GM12878 (cell line): Measurements from ENCODE around the gene TOE1. TPM values are rescaled to one million over a fixed set of nuclear protein-coding genes. Genes with fewer than 3 reads are reported as not detected.

Experiments
- ATAC-seq: fragments of 200-7000 bp; cut with Tn5 transposase; 3 replicates; pipeline ENCODE4 v1.9.1; 2020; ENCODE audit warnings: mild to moderate bottlenecking, moderate library complexity
- BruUV-seq: library from RNA; stranded (reverse); fragments of 400-500 nt; replicated peaks from 2 replicates; lab custom pipeline; 2021; lab: Mats Ljungman, UMichigan
- CTCF ChIA-PET: fragments of 300-600 bp; sonication (Branson Sonifier 250); formaldehyde crosslinking; extraction: SDS; loops from one replicate; lab custom pipeline; 2021; ENCODE audit warnings: inconsistent platforms; lab: Yijun Ruan, JAX
- POLR2A ChIA-PET: fragments of 350-600 bp; formaldehyde crosslinking; extraction: SDS; loops from one replicate; lab custom pipeline; 2021; ENCODE audit warnings: inconsistent platforms; lab: Charles Lee
- RAD21 ChIA-PET: fragments of 300-600 bp; sonication (Branson Sonifier 250); formaldehyde crosslinking; loops from one replicate; lab custom pipeline; 2023; ENCODE audit warnings: antibody characterized with exemption; ENCODE audit not compliant: unreplicated experiment; lab: Charles Lee
- SMC1A ChIA-PET: fragments of 300-600 bp; sonication (Branson Sonifier 250); formaldehyde crosslinking; loops from one replicate; lab custom pipeline; 2023; ENCODE audit not compliant: unreplicated experiment, uncharacterized antibody; lab: Charles Lee
- DNase-seq: peaks from one replicate; pipeline ENCODE4 v3.0.0-alpha.2; 2011; ENCODE audit warnings: low read depth, low spot score
- FAIRE-seq: peaks from 3 replicates; lab custom pipeline; 2011; peaks lifted over from hg19 to GRCh38; lab: Jason Lieb, UNC
- H2AFZ ChIP-seq: 2 replicates; pipeline ENCODE4 v1.6.0; 2011; ENCODE audit warnings: low read depth, low read length, control low read depth; ENCODE audit not compliant: control insufficient read depth
- H3K27ac ChIP-seq: 2 replicates; pipeline ENCODE4 v1.5.1; 2011; ENCODE audit warnings: control low read depth; ENCODE audit not compliant: control insufficient read depth, insufficient read depth
- H3K27me3 ChIP-seq, 2 experiments: replicated peaks in 1 of 2; 2 replicates each; pipeline versions ENCODE4 v1.6.0 to v1.6.1; 2011; ENCODE audit warnings: low read length in 1 of 2; ENCODE audit not compliant: control insufficient read depth in 2 of 2, insufficient read depth in 2 of 2
- H3K36me3 ChIP-seq, 2 experiments: 2 replicates each; pipeline ENCODE4 v1.5.1; 2011; ENCODE audit warnings: low read length in 1 of 2; ENCODE audit not compliant: control insufficient read depth in 2 of 2, insufficient read depth in 2 of 2
- H3K4me1 ChIP-seq: 2 replicates; pipeline ENCODE4 v1.6.1; 2011; ENCODE audit warnings: mild to moderate bottlenecking, low read length, moderate library complexity, mixed read lengths; ENCODE audit not compliant: control insufficient read depth, insufficient read depth
- H3K4me2 ChIP-seq: 2 replicates; pipeline ENCODE4 v1.6.0; 2011; ENCODE audit warnings: control low read depth; ENCODE audit not compliant: control insufficient read depth, insufficient read depth
- H3K4me3 ChIP-seq: fragments of 200-600 bp; sonication (generic); 2 replicates; pipeline ENCODE4 v1.5.1; 2016
- H3K79me2 ChIP-seq: 2 replicates; pipeline ENCODE4 v1.6.0; 2011; ENCODE audit warnings: low read length; ENCODE audit not compliant: control insufficient read depth, insufficient read depth
- H3K9ac ChIP-seq: 2 replicates; pipeline ENCODE4 v1.8.0; 2011; ENCODE audit warnings: low read length, control low read depth, mixed read lengths; ENCODE audit not compliant: control insufficient read depth, insufficient read depth
- H3K9me3 ChIP-seq: replicated peaks from 3 replicates; pipeline ENCODE4 v1.5.1; 2011; ENCODE audit warnings: mild to moderate bottlenecking, low read length; ENCODE audit not compliant: control insufficient read depth, insufficient read depth
- H4K20me1 ChIP-seq: 2 replicates; pipeline ENCODE4 v1.6.0; 2011; ENCODE audit not compliant: control insufficient read depth, insufficient read depth
- CBX3 ChIP-seq: fragments of 200-600 bp; sonication (generic); IDR thresholded peaks from 2 replicates; pipeline ENCODE4 v1.6.1; 2016; ENCODE audit warnings: low read depth, borderline replicate concordance
- CHD4 ChIP-seq: fragments of 200-600 bp; sonication (generic); IDR thresholded peaks from 2 replicates; pipeline ENCODE4 v1.6.1; 2016; ENCODE audit warnings: mild to moderate bottlenecking
- IRF3 ChIP-seq: fragments of 450-650 bp; IDR thresholded peaks from 2 replicates; pipeline ENCODE4 v1.6.1; 2014; ENCODE audit warnings: mild to moderate bottlenecking
- MTA3 ChIP-seq: IDR thresholded peaks from 2 replicates; pipeline ENCODE4 v1.6.1; 2012; ENCODE audit warnings: low read length, inconsistent platforms, borderline replicate concordance
- PAX5 ChIP-seq: IDR thresholded peaks from 2 replicates; pipeline ENCODE4 v1.6.1; 2011; ENCODE audit warnings: low read depth, low read length, borderline replicate concordance
- SIN3A ChIP-seq: IDR thresholded peaks from 2 replicates; pipeline ENCODE4 v1.6.1; 2012; ENCODE audit warnings: low read depth, low read length, improper control_type of control experiment
- SMC3 ChIP-seq: IDR thresholded peaks from 2 replicates; pipeline ENCODE4 v1.6.1; 2011; ENCODE audit warnings: low read length, improper control_type of control experiment, borderline replicate concordance
- WGBS: methylation state at CpG from one replicate; pipeline ENCODE4 v1.1.6; 2016; ENCODE audit warnings: low lambda C conversion rate; ENCODE audit not compliant: insufficient replicate concordance, insufficient coverage; ENCODE audit errors: missing lambda C conversion rate; 5-methylcytosine and 5-hydroxymethylcytosine counted together
- in situ Hi-C: fragments of 300-500 bp; cut with MboI; formaldehyde crosslinking; loops from 9 replicates; pipeline ENCODE4 v1.14.3; 2018; ENCODE audit warnings: mixed read lengths
- intact Hi-C: fragments of 100-400 bp; cut with micrococcal nuclease; formaldehyde crosslinking; loops from one replicate; pipeline ENCODE4 v1.14.2; 2022; ENCODE audit not compliant: unreplicated experiment
- polyA plus RNA-seq, 11 experiments: library from polyadenylated mRNA; depleted of rRNA in 4 of 11; unstranded in 6 of 11; stranded (reverse) in 5 of 11; fragments of >200 nt; fragmentation: Nextera tagmentation in 4 of 11; fragmentation: Illumina TruSeq in 1 of 11; extraction: Ambion mirVana in 4 of 11; extraction: Trizol in 1 of 11; gene quantifications; 1 replicate in 1 of 11; 2 replicates in 10 of 11; pipeline versions ENCODE4 v1.2.1 to v1.2.3, GENCODE V29; 2011 to 2016; ENCODE audit warnings: inconsistent platforms in 2 of 11, missing spikeins in 2 of 11, low read depth in 1 of 11
- total RNA-seq, 4 experiments: library from RNA; depleted of rRNA in 3 of 4; stranded (reverse); fragments of >200 nt in 3 of 4; fragmentation: Illumina TruSeq in 1 of 4; extraction: Trizol in 1 of 4; gene quantifications; 2 replicates each; pipeline versions ENCODE4 v1.2.1 to v1.2.3, GENCODE V29; 2013 to 2021

Gene TOE1
- total and polyA plus RNA-seq, 10 of the 15 experiments (the other 5 are each of a cell fraction or from before 2014, with no cell fraction given): 22.7 to 38.0 (median 33.3) TPM

DNA sequence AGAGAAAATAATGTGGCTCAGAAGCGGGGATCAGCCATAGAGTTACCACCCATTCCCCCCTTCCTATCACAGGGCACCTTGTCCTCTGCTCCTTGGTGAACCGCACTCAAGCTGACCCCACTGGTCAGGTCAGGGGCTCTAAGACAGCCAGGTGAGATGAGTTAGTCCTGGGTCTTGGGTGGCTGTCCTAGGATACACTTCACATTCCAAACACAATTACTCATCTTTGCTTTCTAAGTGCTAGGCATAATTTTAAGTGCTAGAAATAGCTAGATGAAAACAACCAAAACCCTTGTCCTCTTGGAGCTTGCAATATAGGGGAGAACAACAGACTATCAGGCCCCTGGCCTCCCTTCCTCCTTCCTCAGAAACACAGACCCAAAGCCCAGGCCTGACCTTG lies 8.1 kb downstream of the TOE1 start:
- RAD21 ChIA-PET: interaction anchor here (0.9 to 1.7 kb wide), 4 partner anchors 9 to 145 kb away, joined by 3 to 7 read pairs (median 3); partner anchors contain the start of gene TOE1
- SMC1A ChIA-PET: interaction anchor here (0.7 to 3.8 kb wide), 8 partner anchors 8 to 555 kb away, joined by 3 to 23 read pairs (median 4); partner anchors contain the start of genes MUTYH, TESK2 and TOE1
- H3K4me1 ChIP-seq: no peaks in the 10 kb centered on the region
- FAIRE-seq (no peak), DNase-seq (no peak)
- intact Hi-C loops: no loop called here
- BruUV-seq: no TSS peak
- H3K27me3 ChIP-seq: no peaks in the 10 kb centered on the region
- POLR2A ChIA-PET: interaction anchor here (0.5 to 1.3 kb wide), 4 partner anchors 8 to 299 kb away, joined by 3 to 6 read pairs (median 3); partner anchors contain the start of genes MUTYH and TOE1
- no peak overlapping the region for H3K4me2 ChIP-seq
- in situ Hi-C loops: no loop called here
- no peaks in the 10 kb centered on the region for H3K9me3 ChIP-seq
- no peak overlapping the region for H2AFZ ChIP-seq
- CTCF ChIA-PET: interaction anchor here (0.8 to 4.1 kb wide), 6 partner anchors 9 to 144 kb away, joined by 3 to 25 read pairs (median 4); partner anchors contain the start of gene TESK2
- no peak for TF ChIP-seq IRF3
- TF ChIP-seq SMC3: no peak
- no peak for TF ChIP-seq CBX3
- no peak for TF ChIP-seq MTA3
- TF ChIP-seq PAX5: no peak
- no peak for TF ChIP-seq CHD4
- no peak for TF ChIP-seq SIN3A
- TF ChIP-seq, all 136 proteins: peak for 0
- H4K20me1 ChIP-seq: no peaks in the 10 kb centered on the region
- H3K79me2 ChIP-seq: no peaks in the 10 kb centered on the region
- no peak overlapping the region for H3K4me3 ChIP-seq
- 97% methylated on average over 2 of the region's 2 CpGs for WGBS
- H3K36me3 ChIP-seq: peaks cover 9 to 14% of the 10 kb centered on the region in 2 experiments
- no peak overlapping the region for H3K9ac ChIP-seq
- H3K27ac ChIP-seq: no peak overlapping the region
- no peak for ATAC-seq
